ENCODE results near the gene TPRN. TPM values are rescaled to one million over a fixed set of nuclear protein-coding genes. Genes with fewer than 3 reads are reported as not detected.

TPRN gene
- total and polyA plus RNA-seq, 8 donors: 48.7 to 110 (median 67.2) TPM

DNA sequence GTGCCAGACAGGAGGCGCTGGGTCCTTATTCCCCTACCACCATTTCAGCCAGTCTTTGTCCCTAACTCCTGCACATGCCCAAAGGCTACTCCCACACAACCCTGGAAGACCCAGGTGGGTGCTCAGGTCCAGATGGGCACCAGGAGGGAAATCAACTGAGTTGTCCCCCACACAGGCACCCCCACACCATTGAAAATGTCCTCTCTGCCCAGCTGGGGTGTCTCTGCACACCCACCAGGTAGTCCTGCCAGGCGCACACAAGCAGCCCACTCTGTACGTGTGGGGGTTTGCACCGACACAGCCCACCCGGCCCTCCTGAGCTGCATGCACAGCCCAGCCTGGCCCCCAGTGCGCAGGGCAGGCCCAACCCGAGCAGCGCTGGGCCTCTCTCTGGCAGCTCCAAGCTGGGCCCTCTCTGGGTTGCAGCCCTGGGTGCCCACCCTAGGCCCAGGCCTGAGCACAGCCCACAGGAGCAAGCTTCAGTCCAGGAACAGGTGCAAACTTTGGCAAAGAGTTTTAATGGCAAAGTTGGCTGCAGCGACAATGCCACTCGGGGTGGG is 19.3 kb upstream of the TPRN start:
- Histone ChIP-seq H3K36me3 (no peaks in the 10 kb centered on the region), H3K4me3 (no peak overlapping the region), H3K9me3 (no peaks in the 10 kb centered on the region), H3K27ac (no peak overlapping the region), H3K27me3 (no peaks in the 10 kb centered on the region), H3K4me1 (peaks cover 6 to 12% (median 7%) of the 10 kb centered on the region in 3 donors)
- WGBS, 2 donors: 89 to 92% methylated on average over 10 of the region's 10 CpGs
- ATAC-seq (no peak), DNase-seq (peak in 1 of 6 donors; percentile 49), FAIRE-seq (no peak)
- TF ChIP-seq, protein P1, sequence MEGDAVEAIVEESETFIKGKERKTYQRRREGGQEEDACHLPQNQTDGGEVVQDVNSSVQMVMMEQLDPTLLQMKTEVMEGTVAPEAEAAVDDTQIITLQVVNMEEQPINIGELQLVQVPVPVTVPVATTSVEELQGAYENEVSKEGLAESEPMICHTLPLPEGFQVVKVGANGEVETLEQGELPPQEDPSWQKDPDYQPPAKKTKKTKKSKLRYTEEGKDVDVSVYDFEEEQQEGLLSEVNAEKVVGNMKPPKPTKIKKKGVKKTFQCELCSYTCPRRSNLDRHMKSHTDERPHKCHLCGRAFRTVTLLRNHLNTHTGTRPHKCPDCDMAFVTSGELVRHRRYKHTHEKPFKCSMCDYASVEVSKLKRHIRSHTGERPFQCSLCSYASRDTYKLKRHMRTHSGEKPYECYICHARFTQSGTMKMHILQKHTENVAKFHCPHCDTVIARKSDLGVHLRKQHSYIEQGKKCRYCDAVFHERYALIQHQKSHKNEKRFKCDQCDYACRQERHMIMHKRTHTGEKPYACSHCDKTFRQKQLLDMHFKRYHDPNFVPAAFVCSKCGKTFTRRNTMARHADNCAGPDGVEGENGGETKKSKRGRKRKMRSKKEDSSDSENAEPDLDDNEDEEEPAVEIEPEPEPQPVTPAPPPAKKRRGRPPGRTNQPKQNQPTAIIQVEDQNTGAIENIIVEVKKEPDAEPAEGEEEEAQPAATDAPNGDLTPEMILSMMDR (IDR thresholded peaks at IDR 0.05): no peak
- intact Hi-C loops (cut with DNase I): no loop called here

DNA sequence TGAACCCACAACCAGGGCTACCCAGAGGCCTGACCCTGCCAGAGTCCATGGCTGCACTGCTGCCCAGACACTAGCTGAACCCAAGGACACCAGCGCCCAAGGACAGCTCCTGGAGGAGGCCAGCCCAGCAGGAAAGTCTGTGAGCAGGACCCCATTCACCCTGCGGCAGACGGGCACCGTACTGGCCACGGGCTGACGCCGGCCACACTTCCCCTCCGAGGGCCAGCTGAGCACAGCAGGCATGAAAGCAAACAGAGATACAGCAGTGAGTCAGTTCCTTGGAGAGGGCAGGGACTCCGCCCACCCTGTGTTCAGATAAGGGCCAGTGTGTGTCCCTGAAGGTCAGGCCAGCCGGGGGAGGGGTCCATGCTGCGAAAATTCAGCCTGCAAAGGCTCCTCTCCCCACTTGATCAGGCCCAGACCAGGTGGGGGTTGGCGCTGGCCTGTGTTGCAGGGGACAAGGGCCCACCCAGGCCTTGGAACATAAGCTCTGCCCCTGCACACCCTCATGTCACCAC is 18.3 kb upstream of the TPRN start:
- peak in 4 of 6 donors; percentile 81 to 89 (median 88) for DNase-seq
- Histone ChIP-seq H3K27ac (peak overlapping the region; percentile 70 to 76 (median 72)), H3K9me3 (no peaks in the 10 kb centered on the region), H3K27me3 (no peaks in the 10 kb centered on the region), H3K4me1 (peaks cover 6 to 12% (median 7%) of the 10 kb centered on the region in 3 donors), H3K4me3 (peak overlapping the region in 2 of 4 donors; percentile 46 to 50), H3K36me3 (no peaks in the 10 kb centered on the region)
- 27% methylated on average over 12 of the region's 12 CpGs for WGBS, 2 donors
- peak; percentile 54 to 66 (median 63) for ATAC-seq
- TF ChIP-seq, protein P1 (IDR thresholded peaks at IDR 0.05): no peak
- no peak for FAIRE-seq
- intact Hi-C loops (cut with DNase I): no loop called here

DNA sequence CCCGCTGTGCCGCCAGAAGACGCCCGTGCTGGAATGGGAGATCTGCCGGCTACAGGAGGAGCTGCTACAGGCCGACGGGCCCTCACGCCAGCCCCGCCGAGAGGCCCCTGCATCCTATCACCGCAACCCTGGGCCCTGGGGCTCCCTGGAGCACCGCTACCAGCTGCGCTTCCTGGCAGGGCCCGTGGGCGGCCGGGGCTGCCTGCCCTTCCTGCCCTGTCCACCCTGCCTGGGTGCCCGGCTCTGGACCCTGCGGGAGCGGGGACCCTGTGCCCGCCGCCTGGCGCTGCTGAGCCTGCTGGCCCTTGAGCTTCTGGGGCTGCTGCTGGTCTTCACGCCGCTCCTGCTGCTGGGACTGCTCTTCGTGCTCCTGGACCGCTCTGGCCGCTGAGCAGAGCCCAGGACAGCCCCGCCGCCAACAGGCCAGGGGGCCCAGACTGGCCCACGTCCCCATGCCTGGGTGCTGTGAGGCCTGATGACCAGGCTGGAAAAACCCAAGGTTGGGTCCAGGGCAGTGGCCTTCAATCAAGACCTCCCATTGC is 17.7 kb upstream of the TPRN start:
- Histone ChIP-seq H3K4me1 (peaks cover 6 to 12% (median 7%) of the 10 kb centered on the region in 3 donors), H3K27me3 (no peaks in the 10 kb centered on the region), H3K4me3 (peak overlapping the region; percentile 7 to 50 (median 34)), H3K27ac (peak overlapping the region; percentile 70 to 76 (median 72)), H3K36me3 (no peaks in the 10 kb centered on the region), H3K9me3 (no peaks in the 10 kb centered on the region)
- WGBS, 2 donors: 68 to 71% methylated on average over 18 to 30 of the region's 30 CpGs
- peak in 1 of 6 donors; percentile 57 for DNase-seq
- TF ChIP-seq, protein P1 (IDR thresholded peaks at IDR 0.05): no peak
- FAIRE-seq: no peak
- intact Hi-C loops (cut with DNase I): no loop called here
- peak in 1 of 4 donors; percentile 6 for ATAC-seq

DNA sequence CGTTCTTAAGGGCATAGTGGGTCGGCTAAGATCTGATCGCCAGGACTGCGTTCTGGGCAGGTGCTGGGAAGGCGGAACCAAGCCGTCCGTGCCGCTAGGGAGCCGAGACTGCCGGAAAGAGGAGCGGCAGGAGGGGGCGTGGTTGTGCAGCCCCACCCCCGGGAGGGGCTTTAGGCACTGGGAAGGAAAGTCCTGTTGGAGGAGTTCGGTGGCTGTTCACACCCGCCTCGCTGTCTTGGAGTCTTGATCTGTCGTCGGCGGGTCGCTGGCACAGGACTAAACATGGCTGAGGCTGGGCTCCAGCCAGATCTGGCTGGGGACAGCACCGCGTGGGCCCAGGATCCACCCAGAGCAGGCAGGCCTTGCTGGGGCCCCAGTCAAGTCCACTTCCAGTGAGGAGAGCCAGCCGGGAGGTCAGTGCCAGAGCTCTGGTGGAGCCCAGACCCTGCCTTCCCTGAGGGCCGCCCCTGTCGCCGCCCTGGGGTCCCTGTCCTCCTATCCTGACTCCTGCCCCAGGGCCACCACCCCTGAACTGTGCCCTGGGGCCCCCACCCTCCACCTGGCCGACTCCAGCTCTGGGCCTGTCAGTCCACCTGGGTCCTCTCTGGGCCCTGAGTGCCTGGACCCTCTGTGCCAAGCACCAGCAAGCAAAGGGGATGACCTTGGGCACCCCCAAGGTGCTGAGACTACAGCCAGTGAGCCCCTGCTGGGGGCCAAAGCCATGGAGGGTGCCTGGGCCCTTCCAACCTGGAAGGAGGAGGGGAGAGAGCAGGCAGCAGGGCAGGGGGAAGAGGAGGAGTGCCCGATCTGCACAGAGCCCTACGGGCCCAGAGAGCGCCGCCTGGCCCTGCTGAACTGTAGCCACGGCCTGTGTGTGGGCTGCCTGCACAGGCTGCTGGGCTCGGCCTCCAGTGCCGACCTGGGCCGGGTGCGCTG is 17.0 kb upstream of the TPRN start:
- peak overlapping the region; percentile 70 to 76 (median 72) for H3K27ac ChIP-seq
- H3K27me3 ChIP-seq: no peaks in the 10 kb centered on the region
- TF ChIP-seq, protein P1 (IDR thresholded peaks at IDR 0.05): no peak
- H3K9me3 ChIP-seq: no peaks in the 10 kb centered on the region
- H3K4me1 ChIP-seq: peaks cover under 1 to 5% (median 2%) of the 10 kb centered on the region in 3 donors
- 41 to 56% methylated on average over 34 to 36 of the region's 36 CpGs for WGBS, 2 donors
- peak overlapping the region; percentile 18 to 50 (median 34) for H3K4me3 ChIP-seq
- peak; percentile 66 to 84 (median 79) for ATAC-seq
- FAIRE-seq: no peak
- no peaks in the 10 kb centered on the region for H3K36me3 ChIP-seq
- intact Hi-C loops (cut with DNase I): no loop called here
- peak; percentile 84 to 96 (median 90) for DNase-seq
